Astrocyte (in vitro differentiated cells and primary cell): ENCODE data around the gene ZEB2.

Source experiments
- EZH2 ChIP-seq: IDR thresholded peaks from 2 replicates; pipeline ENCODE4 v1.6.1; 2012; ENCODE audit warnings: mild to moderate bottlenecking, low read length, inconsistent platforms; ENCODE audit not compliant: insufficient read depth
- TF ChIP-seq, protein P1 (sequence below): IDR thresholded peaks from 2 replicates; pipeline ENCODE4 v1.5.1; 2011; ENCODE audit warnings: low read depth, mild to moderate bottlenecking, inconsistent platforms, low read length, moderate library complexity; ENCODE audit not compliant: insufficient read depth

DNA sequence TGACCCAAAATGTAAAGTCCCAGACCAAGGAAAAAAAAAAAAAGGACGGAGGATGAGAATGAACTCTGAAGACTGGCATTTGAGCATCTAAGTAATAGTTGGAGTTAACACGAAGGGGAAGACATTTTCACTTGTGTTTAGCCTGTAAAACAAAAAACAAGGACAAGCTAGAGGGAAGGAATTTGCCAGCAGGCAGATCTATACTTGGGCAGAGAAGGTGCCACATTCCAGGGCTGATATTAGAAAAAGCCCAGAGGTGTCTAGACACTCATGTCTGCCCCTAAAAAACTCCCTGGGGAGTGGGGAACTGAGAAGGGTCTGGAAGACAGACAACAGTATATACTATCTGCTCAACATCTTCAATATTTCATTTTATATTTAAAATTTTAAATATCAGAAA is 171.1 kb downstream of the ZEB2 start:
- TF ChIP-seq, protein P1, sequence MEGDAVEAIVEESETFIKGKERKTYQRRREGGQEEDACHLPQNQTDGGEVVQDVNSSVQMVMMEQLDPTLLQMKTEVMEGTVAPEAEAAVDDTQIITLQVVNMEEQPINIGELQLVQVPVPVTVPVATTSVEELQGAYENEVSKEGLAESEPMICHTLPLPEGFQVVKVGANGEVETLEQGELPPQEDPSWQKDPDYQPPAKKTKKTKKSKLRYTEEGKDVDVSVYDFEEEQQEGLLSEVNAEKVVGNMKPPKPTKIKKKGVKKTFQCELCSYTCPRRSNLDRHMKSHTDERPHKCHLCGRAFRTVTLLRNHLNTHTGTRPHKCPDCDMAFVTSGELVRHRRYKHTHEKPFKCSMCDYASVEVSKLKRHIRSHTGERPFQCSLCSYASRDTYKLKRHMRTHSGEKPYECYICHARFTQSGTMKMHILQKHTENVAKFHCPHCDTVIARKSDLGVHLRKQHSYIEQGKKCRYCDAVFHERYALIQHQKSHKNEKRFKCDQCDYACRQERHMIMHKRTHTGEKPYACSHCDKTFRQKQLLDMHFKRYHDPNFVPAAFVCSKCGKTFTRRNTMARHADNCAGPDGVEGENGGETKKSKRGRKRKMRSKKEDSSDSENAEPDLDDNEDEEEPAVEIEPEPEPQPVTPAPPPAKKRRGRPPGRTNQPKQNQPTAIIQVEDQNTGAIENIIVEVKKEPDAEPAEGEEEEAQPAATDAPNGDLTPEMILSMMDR, result no peak
- TF ChIP-seq EZH2, result no peak
